Pancreas (tissue), 10 donors: ENCODE measurements around the gene LPIN1. TPM values are rescaled to one million over a fixed set of nuclear protein-coding genes. Genes with fewer than 3 reads are reported as not detected.

ENCODE experiments used
- ATAC-seq, 4 donors: fragments of 200-7000 bp; cut with Tn5 transposase; one replicate each; pipeline versions ENCODE4 v1.8.0 to v1.9.1; 2020; ENCODE audit warnings: mild to moderate bottlenecking in 4 of 4, moderate library complexity in 4 of 4
- DNase-seq, 6 donors: peaks; one replicate each; pipeline ENCODE4 v3.0.0-alpha.2; 2020
- FAIRE-seq: peaks from 2 replicates; lab custom pipeline; 2012; peaks lifted over from hg19 to GRCh38; lab: Jason Lieb, UNC
- H3K27ac ChIP-seq, 4 donors: fragments of 200-600 bp; sonication (generic); 1 replicate in 3 of 4; 2 replicates in 1 of 4; pipeline versions ENCODE4 v1.5.0 to v1.8.0; 2020
- H3K27me3 ChIP-seq, 4 donors: fragments of 200-600 bp; one replicate each; pipeline ENCODE4 v1.8.0; 2021
- H3K36me3 ChIP-seq, 3 donors: fragments of 200-600 bp; sonication (generic) in 1 of 3; one replicate each; pipeline versions ENCODE4 v1.5.0 to v1.8.0; 2020 to 2021
- H3K4me1 ChIP-seq, 3 donors: fragments of 200-600 bp; one replicate each; pipeline ENCODE4 v1.8.0; 2021
- H3K4me3 ChIP-seq, 4 donors: fragments of 200-600 bp; sonication (generic) in 2 of 4; one replicate each; pipeline versions ENCODE4 v1.5.0 to v1.8.0; 2020 to 2021
- H3K9me3 ChIP-seq, 4 donors: fragments of 200-600 bp; one replicate each; pipeline ENCODE4 v1.8.0; 2021
- CTCF ChIP-seq, 4 donors: fragments of 200-600 bp; sonication (generic) in 3 of 4; IDR thresholded peaks; one replicate each; pipeline versions ENCODE4 v1.5.0 to v1.8.0; 2021; ENCODE audit warnings: antibody characterized with exemption in 4 of 4
- WGBS, 2 donors: extraction: QIAGEN DNeasy Blood & Tissue Kit; methylation state at CpG; one replicate each; pipeline ENCODE4 v1.1.7; 2013; 5-methylcytosine and 5-hydroxymethylcytosine counted together
- intact Hi-C, 3 donors: fragments of 100-400 bp; cut with DNase I; formaldehyde crosslinking; loops; one replicate each; pipeline versions ENCODE4 v1.11.1 to v1.14.2; 2022
- polyA plus RNA-seq, 2 donors: library from polyadenylated mRNA; stranded (reverse); fragments of 200-250 nt; gene quantifications; one replicate each; pipeline ENCODE4 v1.2.3, GENCODE V29; 2013
- total RNA-seq, 6 donors: library from RNA; stranded (reverse); fragmentation: NEBNext Ultra II Directional in 4 of 6; extraction: Animal tissue kit (Norgen Biotek cat#: 25700) in 4 of 6; gene quantifications; one replicate each; pipeline versions ENCODE4 v1.2.1 to v1.2.4, GENCODE V29; 2021 to 2023
- donor health status: healthy with polysubstance abuse.
- donor health status: DM: no; HTN: no; CAD: no; lungs with moderate emphysema.
- donor health status: DM: no; HTN: no; CAD: no.
- donor health status: control.
- donor health status: control.
- donor health status: Bipolar disorder and iron deficiency.
- donor health status: DM: yes; HTN: yes; CAD: no.
- donor health status: DM: no; HTN: no; CAD: no.
- donor health status: DM: no; HTN: no; CAD: no.
- donor health status: DM: yes; HTN: yes; CAD: no.

The LPIN1 gene
- total and polyA plus RNA-seq, 8 donors, result 7.4 to 16.5 (median 9.9) TPM

GRCh38 chr2:11785611-11785940, 39.1 kb downstream of the LPIN1 start:
- peaks cover 0 to 19% (median 7%) of the 10 kb centered on the region in 3 donors for H3K36me3 ChIP-seq
- no peaks in the 10 kb centered on the region for H3K9me3 ChIP-seq
- H3K27ac ChIP-seq, result no peak overlapping the region
- H3K4me1 ChIP-seq, result no peaks in the 10 kb centered on the region
- no peak overlapping the region for H3K4me3 ChIP-seq
- H3K27me3 ChIP-seq, result no peaks in the 10 kb centered on the region
- TF ChIP-seq CTCF (IDR thresholded peaks at IDR 0.05), result no peak
- WGBS, 2 donors, result 91 to 95% methylated on average over 9 of the region's 9 CpGs
- DNase-seq, result no peak
- no peak for ATAC-seq
- FAIRE-seq, result no peak
- intact Hi-C loops, result no loop called here

GRCh38 chr2:11786191-11786590, 39.8 kb downstream of the LPIN1 start:
- FAIRE-seq (no peak), ATAC-seq (no peak), DNase-seq (no peak)
- Histone ChIP-seq H3K4me1 (no peaks in the 10 kb centered on the region), H3K4me3 (no peak overlapping the region), H3K27me3 (no peaks in the 10 kb centered on the region), H3K36me3 (peaks cover 0 to 19% (median 7%) of the 10 kb centered on the region in 3 donors), H3K9me3 (no peaks in the 10 kb centered on the region), H3K27ac (no peak overlapping the region)
- intact Hi-C loops, result no loop called here
- WGBS, 2 donors, result 90 to 94% methylated on average over 9 of the region's 9 CpGs
- TF ChIP-seq CTCF (IDR thresholded peaks at IDR 0.05), result no peak

- Histone ChIP-seq H3K4me1 (no peaks in the 10 kb centered on the region), H3K36me3 (peaks cover 2 to 19% (median 7%) of the 10 kb centered on the region in 3 donors), H3K27me3 (no peaks in the 10 kb centered on the region), H3K27ac (no peak overlapping the region), H3K4me3 (no peak overlapping the region), H3K9me3 (no peaks in the 10 kb centered on the region)
- FAIRE-seq, result no peak
- no peak for ATAC-seq
- DNase-seq, result no peak
- intact Hi-C loops, result no loop called here
- WGBS, 2 donors, result 94 to 96% methylated on average over 13 of the region's 13 CpGs
- no peak for TF ChIP-seq CTCF (IDR thresholded peaks at IDR 0.05)
Observed at GRCh38 chr2:11786592-11786991, 40.2 kb downstream of the LPIN1 start.

GRCh38 chr2:11787991-11788390, 41.6 kb downstream of the LPIN1 start:
- H3K4me1 ChIP-seq, result no peaks in the 10 kb centered on the region
- no peak overlapping the region for H3K27ac ChIP-seq
- ATAC-seq (no peak), FAIRE-seq (no peak), DNase-seq (no peak)
- WGBS, 2 donors, result 91 to 93% methylated on average over 9 of the region's 9 CpGs
- H3K9me3 ChIP-seq, result no peaks in the 10 kb centered on the region
- no peak overlapping the region for H3K4me3 ChIP-seq
- no peak for TF ChIP-seq CTCF (IDR thresholded peaks at IDR 0.05)
- H3K36me3 ChIP-seq, result peaks cover 9 to 19% (median 9%) of the 10 kb centered on the region in 3 donors
- intact Hi-C loops, result no loop called here
- no peaks in the 10 kb centered on the region for H3K27me3 ChIP-seq

- Histone ChIP-seq H3K36me3 (peaks cover 9 to 16% (median 13%) of the 10 kb centered on the region in 3 donors), H3K27ac (no peak overlapping the region), H3K4me3 (no peak overlapping the region), H3K4me1 (no peaks in the 10 kb centered on the region), H3K27me3 (no peaks in the 10 kb centered on the region), H3K9me3 (no peaks in the 10 kb centered on the region)
- no peak for TF ChIP-seq CTCF (IDR thresholded peaks at IDR 0.05)
- WGBS, 2 donors, result 89% methylated on average over 7 of the region's 7 CpGs
- no peak for DNase-seq
- no peak for FAIRE-seq
- intact Hi-C loops, result no loop called here
- ATAC-seq, result no peak
Observed at GRCh38 chr2:11788461-11789124, 42.2 kb downstream of the LPIN1 start.
